ENCODE measurements around the gene SH3BP1. TPM values are rescaled to one million over a fixed set of nuclear protein-coding genes. Genes with fewer than 3 reads are reported as not detected.
"Not testable (repeated sequence)": the region's sequence is repeated elsewhere in the genome, so short reads cannot be mapped to it uniquely, and the experiment has no call there.

The SH3BP1 gene
- total RNA-seq, 6 experiments from 2014 or later = 15.9 to 26.3 (median 23.0) TPM

DNA sequence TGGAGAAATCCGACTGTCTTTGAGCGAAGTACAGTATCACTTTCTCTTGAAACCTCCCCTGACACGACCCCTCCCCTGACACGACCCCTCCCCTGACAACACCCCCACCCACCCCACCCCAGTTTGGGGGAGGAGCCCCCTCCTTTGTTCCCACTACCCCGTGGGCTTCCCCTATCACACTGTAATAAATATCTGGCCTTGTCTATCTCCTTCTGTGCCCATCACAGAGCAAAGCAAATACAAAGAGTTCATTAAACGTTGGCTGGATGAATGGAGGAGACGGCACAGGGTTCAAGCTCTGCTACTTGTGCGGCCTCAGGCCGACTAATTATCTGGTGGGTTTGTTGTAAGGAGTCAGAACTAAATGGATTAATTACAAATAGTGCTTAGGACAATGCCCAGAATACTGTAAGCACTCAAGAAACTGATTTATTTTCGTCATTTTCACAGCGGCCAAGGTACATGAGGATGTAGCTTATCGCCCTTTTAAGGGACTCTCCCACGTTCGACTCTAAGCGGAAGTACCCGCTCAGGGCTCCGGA lies 31.5 kb upstream of the SH3BP1 start:
- peak overlapping the region; percentile 92 for H3K4me3 Mint-ChIP-seq
- H3K36me3 Mint-ChIP-seq (ENCODE audit: low read depth) = peaks cover 9% of the 10 kb centered on the region; the same call in 1 of the 2 replicates
- no peaks in the 10 kb centered on the region for H3K9me3 Mint-ChIP-seq
- H3K27ac Mint-ChIP-seq = peak overlapping the region; percentile 98
- no peak for DNase-seq
- H3K4me1 Mint-ChIP-seq (ENCODE audit: low read depth) = peaks cover 33% of the 10 kb centered on the region
- H3K27me3 Mint-ChIP-seq (ENCODE audit: insufficient read depth) = peaks cover 9% of the 10 kb centered on the region
- TF ChIP-seq, protein P1, sequence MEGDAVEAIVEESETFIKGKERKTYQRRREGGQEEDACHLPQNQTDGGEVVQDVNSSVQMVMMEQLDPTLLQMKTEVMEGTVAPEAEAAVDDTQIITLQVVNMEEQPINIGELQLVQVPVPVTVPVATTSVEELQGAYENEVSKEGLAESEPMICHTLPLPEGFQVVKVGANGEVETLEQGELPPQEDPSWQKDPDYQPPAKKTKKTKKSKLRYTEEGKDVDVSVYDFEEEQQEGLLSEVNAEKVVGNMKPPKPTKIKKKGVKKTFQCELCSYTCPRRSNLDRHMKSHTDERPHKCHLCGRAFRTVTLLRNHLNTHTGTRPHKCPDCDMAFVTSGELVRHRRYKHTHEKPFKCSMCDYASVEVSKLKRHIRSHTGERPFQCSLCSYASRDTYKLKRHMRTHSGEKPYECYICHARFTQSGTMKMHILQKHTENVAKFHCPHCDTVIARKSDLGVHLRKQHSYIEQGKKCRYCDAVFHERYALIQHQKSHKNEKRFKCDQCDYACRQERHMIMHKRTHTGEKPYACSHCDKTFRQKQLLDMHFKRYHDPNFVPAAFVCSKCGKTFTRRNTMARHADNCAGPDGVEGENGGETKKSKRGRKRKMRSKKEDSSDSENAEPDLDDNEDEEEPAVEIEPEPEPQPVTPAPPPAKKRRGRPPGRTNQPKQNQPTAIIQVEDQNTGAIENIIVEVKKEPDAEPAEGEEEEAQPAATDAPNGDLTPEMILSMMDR (IDR thresholded peaks at IDR 0.05) = no peak

DNA sequence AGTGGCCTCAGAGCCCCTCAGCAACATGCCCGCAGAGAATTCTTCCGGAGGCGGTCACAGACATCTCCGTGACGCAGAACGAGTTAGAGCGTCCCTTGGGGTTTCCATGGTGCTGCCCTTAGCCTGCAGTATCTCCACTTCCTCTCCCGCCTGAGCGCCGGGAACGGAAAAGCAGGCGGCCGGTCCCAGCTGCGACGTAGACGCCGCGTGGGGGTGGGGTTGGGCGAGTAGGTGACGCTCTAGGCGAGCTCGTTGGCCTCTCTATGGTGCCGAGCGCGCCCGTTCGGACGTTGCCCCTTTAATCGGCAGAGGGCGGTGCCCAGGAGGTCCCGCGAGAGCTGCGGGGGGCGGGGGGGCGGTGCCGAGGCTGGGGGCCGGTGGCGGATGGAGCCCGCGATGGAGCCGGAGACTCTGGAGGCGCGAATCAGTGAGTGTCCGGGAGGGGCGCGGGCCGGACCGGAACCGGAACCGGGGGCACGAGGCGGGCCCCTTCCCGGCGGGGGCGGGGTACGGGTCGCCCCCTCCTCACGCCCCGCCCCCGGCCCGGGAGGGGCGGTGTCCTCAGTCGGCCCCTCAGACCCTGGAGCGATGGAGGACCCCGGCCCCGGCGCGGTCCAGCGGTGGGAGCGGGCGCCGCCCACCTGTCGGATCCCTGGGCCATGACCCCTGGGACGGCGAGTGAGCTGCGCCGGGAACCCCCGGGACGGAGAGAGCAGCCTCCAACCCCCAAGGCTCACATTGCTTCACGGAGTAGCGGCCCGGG lies 30.8 kb upstream of the SH3BP1 start, which contains the start of gene GGA1:
TSS of gene GGA1 (plus strand) at position 358 of the 763 bp plus-strand sequence. CDS start at position 385, 27 bp downstream.
- peaks cover 38% of the 10 kb centered on the region for H3K4me1 Mint-ChIP-seq (ENCODE audit: low read depth)
- H3K4me3 Mint-ChIP-seq = peak within 1 kb of the TSS; percentile 96
- H3K9me3 Mint-ChIP-seq = no peaks in the 10 kb centered on the region
- peaks cover 9% of the 10 kb centered on the region; the same call in 1 of the 2 replicates for H3K36me3 Mint-ChIP-seq (ENCODE audit: low read depth)
- peak; percentile 95 for DNase-seq
- H3K27ac Mint-ChIP-seq = peak within 1 kb of the TSS; percentile 98
- TF ChIP-seq, protein P1 (IDR thresholded peaks at IDR 0.05) = peak; percentile 50
- peaks cover 9% of the 10 kb centered on the region for H3K27me3 Mint-ChIP-seq (ENCODE audit: insufficient read depth)

DNA sequence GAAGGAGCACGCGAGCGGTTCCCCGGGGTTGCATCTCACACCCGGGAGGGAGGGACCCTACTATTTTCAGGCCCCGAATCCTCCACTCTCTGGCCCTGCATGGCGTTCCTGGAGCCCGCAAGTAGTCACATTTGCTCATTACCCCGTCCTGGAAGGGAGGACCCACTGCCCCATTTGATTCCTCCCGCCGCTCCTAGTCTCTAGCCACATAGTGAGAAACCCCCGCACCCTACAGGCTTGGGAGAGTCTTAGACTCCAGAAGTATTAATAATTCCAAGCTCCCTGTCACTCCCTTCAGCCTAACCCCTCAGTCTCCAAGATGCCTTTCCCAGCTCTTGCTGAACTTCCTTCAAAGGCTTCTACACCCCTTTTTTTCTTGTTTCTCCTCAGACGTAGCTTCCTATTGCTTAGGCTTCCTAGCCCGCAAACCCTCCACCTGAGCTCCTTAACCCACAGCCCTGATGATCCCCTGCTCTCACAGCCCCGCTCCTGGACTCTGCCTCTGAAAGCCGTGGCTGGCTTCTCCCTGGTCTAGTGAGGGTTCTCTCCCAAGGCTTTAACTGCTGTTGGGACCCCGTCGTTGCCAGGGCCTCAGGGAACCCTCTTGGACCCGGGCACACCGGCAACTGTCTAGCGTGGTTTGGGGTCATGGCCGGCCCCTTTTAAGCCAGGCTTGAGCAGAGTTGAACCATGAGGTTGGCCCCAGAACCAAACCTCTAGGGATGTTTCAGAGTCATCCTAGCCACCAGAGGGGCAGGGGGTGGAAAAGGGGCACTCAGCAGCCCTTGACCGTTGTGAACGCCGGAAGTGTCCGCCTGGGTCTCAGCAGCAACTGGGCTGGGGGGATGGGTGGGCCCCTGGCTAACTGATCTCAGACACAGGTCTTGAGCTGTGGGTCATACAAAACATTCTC lies 30.0 kb upstream of the SH3BP1 start:
- Mint-ChIP-seq H3K27ac (peak overlapping the region; percentile 91), H3K36me3 (ENCODE audit: low read depth) (peaks cover 9% of the 10 kb centered on the region; the same call in 1 of the 2 replicates), H3K27me3 (ENCODE audit: insufficient read depth) (peaks cover 9% of the 10 kb centered on the region), H3K4me1 (ENCODE audit: low read depth) (peaks cover 39% of the 10 kb centered on the region), H3K9me3 (no peaks in the 10 kb centered on the region), H3K4me3 (peak overlapping the region; percentile 96)
- no peak for DNase-seq
- TF ChIP-seq, protein P1 (IDR thresholded peaks at IDR 0.05) = no peak

DNA sequence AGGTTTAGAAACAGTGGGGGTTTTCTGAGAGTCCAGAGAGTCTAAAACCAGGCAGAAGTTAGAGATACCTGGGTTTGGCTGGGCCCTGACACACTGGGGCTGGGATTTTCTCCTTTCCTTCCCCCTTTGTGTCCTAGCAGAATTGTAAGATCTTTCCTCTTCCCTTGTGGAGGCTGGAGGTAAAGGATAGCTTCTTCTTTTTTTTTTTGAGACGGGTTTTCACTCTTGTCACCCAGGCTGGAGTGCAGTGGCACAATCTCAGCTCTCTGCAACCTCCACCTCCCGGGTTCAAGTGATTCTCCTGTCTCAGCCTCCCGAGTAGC lies 29.4 kb upstream of the SH3BP1 start:
- Mint-ChIP-seq H3K27ac (peak overlapping the region; percentile 91), H3K4me3 (peak overlapping the region; percentile 96), H3K4me1 (ENCODE audit: low read depth) (peaks cover 39% of the 10 kb centered on the region)
- DNase-seq; H3K9me3 Mint-ChIP-seq; H3K36me3 Mint-ChIP-seq (ENCODE audit: low read depth); H3K27me3 Mint-ChIP-seq (ENCODE audit: insufficient read depth): not testable (repeated sequence)

DNA sequence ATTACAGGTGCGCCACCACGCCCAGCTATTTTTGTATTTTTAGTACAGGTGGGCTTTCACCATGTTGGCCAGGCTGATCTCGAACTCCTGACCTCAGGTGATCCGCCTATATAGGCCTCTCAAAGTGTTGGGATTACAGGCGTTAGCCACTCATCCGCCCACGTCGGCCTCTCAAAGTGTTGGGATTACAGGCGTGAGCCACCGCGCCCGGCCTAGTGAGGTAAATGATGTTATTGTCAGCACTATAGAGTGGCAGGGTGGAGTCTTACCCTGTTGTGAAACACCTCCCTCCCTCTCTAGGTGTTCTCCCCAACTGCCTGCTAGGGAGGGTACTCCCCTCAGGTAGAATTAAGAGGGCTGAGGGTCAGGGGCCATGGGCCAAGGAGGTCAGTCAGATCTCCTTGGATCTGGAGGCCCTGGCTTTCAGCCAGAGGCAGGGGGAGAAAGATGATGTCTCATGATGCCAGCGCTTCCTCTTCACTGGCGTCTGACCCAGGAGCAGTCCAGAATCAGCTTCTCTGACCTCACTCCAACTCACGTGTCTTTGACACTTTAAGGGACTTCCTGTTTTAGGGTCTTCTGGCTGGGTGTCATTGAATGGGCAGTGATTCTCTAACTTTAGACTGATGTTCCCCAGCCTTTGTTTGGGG lies 28.9 kb upstream of the SH3BP1 start:
- no peak for DNase-seq
- Mint-ChIP-seq H3K9me3 (no peaks in the 10 kb centered on the region), H3K36me3 (ENCODE audit: low read depth) (peaks cover 9% of the 10 kb centered on the region; the same call in 1 of the 2 replicates), H3K4me1 (ENCODE audit: low read depth) (peaks cover 39% of the 10 kb centered on the region), H3K27ac (peak overlapping the region; percentile 91; the same call in 1 of the 2 replicates), H3K27me3 (ENCODE audit: insufficient read depth) (peaks cover 3% of the 10 kb centered on the region), H3K4me3 (peak overlapping the region; percentile 96)
- TF ChIP-seq, protein P1 (IDR thresholded peaks at IDR 0.05) = no peak
